ENCODE results near the gene MAST4. TPM values are rescaled to one million over a fixed set of nuclear protein-coding genes. Genes with fewer than 3 reads are reported as not detected.

The MAST4 gene
- total RNA-seq, 1 experiment from 2014 or later = 26.5 TPM

DNA sequence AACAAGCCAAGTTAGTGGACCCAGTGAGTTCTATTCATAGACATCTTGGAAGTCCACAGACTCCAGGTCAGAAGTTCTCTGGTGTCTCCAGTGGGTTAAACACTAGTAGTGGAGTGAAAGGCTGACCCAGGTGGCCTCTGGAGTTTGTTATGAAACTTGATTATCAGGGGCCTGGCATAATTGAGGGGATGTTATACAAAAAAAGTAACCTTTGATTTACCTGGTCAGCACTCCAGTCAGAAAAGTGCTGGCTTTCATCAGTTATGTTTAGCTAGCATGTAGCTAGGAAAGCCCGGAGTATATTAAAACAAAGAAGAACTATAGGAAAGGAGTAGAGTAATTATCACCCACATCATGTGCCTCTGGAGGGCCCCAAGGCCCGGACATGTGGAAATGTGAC, 429.3 kb downstream of the MAST4 start:
- no TSS peak for BruUV-seq (replicated peaks)
- Mint-ChIP-seq H3K4me3 (ENCODE audit: unreplicated experiment) (no peak overlapping the region), H3K36me3 (ENCODE audit: insufficient read depth, unreplicated experiment) (no peaks in the 10 kb centered on the region), H3K27me3 (ENCODE audit: insufficient read depth, unreplicated experiment) (no peaks in the 10 kb centered on the region), H3K4me1 (ENCODE audit: insufficient read depth, unreplicated experiment) (peaks cover 34% of the 10 kb centered on the region), H3K27ac (ENCODE audit: low read depth, unreplicated experiment) (no peak overlapping the region), H3K9me3 (ENCODE audit: unreplicated experiment) (peaks cover 8% of the 10 kb centered on the region)
- DNase-seq (ENCODE audit: unreplicated experiment) = no peak
- intact Hi-C loops (cut with micrococcal nuclease) = no loop called here
- ChIA-PET CTCF (interaction anchor here (1.1 kb wide), 1 partner anchor 141 kb away, joined by 4 read pairs; no protein-coding TSS in a partner anchor), POLR2A (interaction anchor here (1.1 to 3.2 kb wide), 3 partner anchors 10 to 12 kb away, joined by 3 to 8 read pairs (median 4); no protein-coding TSS in a partner anchor)
- TF ChIP-seq, protein P1, sequence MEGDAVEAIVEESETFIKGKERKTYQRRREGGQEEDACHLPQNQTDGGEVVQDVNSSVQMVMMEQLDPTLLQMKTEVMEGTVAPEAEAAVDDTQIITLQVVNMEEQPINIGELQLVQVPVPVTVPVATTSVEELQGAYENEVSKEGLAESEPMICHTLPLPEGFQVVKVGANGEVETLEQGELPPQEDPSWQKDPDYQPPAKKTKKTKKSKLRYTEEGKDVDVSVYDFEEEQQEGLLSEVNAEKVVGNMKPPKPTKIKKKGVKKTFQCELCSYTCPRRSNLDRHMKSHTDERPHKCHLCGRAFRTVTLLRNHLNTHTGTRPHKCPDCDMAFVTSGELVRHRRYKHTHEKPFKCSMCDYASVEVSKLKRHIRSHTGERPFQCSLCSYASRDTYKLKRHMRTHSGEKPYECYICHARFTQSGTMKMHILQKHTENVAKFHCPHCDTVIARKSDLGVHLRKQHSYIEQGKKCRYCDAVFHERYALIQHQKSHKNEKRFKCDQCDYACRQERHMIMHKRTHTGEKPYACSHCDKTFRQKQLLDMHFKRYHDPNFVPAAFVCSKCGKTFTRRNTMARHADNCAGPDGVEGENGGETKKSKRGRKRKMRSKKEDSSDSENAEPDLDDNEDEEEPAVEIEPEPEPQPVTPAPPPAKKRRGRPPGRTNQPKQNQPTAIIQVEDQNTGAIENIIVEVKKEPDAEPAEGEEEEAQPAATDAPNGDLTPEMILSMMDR (IDR thresholded peaks at IDR 0.05; ENCODE audit: unreplicated experiment) = no peak

DNA sequence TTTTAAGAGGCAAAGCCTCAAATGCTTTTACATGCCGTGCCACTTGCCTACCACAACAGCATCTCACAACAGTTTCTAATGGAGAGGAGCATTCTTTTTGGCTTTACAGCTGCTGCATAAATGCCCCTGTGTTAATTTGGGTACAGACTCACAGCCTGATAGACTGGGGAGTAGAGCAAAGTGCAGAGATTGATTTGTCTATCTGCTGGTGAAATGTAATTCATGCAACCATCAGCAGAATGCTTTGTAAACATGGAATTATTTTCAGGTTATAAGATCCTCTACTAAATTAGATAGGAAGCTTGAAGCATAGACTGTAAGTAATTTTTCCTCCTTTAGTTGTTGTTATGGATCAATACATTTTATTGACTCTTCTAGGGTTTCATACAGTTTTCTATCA, 430.1 kb downstream of the MAST4 start:
- CTCF ChIA-PET = interaction anchor here (1.1 to 1.8 kb wide), 2 partner anchors 11 to 140 kb away, joined by 3 to 4 read pairs; no protein-coding TSS in a partner anchor
- POLR2A ChIA-PET = interaction anchor here (0.7 to 3.2 kb wide), 3 partner anchors 10 to 135 kb away, joined by 4 to 8 read pairs (median 5); no protein-coding TSS in a partner anchor
- no peak overlapping the region for H3K4me3 Mint-ChIP-seq (ENCODE audit: unreplicated experiment)
- no peak overlapping the region for H3K27ac Mint-ChIP-seq (ENCODE audit: low read depth, unreplicated experiment)
- BruUV-seq (replicated peaks) = no TSS peak
- intact Hi-C loops (cut with micrococcal nuclease) = no loop called here
- TF ChIP-seq, protein P1 (IDR thresholded peaks at IDR 0.05; ENCODE audit: unreplicated experiment) = no peak
- no peaks in the 10 kb centered on the region for H3K27me3 Mint-ChIP-seq (ENCODE audit: insufficient read depth, unreplicated experiment)
- H3K4me1 Mint-ChIP-seq (ENCODE audit: insufficient read depth, unreplicated experiment) = peaks cover 42% of the 10 kb centered on the region
- peaks cover 8% of the 10 kb centered on the region for H3K9me3 Mint-ChIP-seq (ENCODE audit: unreplicated experiment)
- H3K36me3 Mint-ChIP-seq (ENCODE audit: insufficient read depth, unreplicated experiment) = no peaks in the 10 kb centered on the region
- DNase-seq (ENCODE audit: unreplicated experiment) = no peak

DNA sequence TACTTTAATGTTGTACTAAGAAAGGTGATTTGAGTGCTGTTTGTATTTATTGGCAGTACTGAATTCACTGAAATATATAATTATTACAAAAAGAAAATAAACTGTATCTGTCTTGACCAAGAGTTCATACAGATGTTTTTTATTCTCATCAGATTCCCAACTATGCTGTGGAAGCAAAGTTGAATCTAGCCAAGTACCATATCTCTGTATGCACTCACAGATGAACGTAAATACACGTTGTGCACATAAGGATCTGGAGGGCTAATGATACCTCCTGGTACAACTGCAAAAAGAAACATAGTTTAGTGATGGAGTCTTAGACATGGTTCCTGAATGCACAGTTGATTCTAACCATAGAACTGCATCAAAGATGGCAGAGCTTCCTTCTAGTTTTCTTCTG, 431.0 kb downstream of the MAST4 start:
- Mint-ChIP-seq H3K27ac (ENCODE audit: low read depth, unreplicated experiment) (no peak overlapping the region), H3K27me3 (ENCODE audit: insufficient read depth, unreplicated experiment) (no peaks in the 10 kb centered on the region), H3K4me1 (ENCODE audit: insufficient read depth, unreplicated experiment) (peaks cover 38% of the 10 kb centered on the region), H3K4me3 (ENCODE audit: unreplicated experiment) (no peak overlapping the region), H3K9me3 (ENCODE audit: unreplicated experiment) (peaks cover 8% of the 10 kb centered on the region), H3K36me3 (ENCODE audit: insufficient read depth, unreplicated experiment) (no peaks in the 10 kb centered on the region)
- POLR2A ChIA-PET = interaction anchor here (0.6 to 3.2 kb wide), 4 partner anchors 10 to 23 kb away, joined by 3 to 15 read pairs (median 7); no protein-coding TSS in a partner anchor
- TF ChIP-seq, protein P1 (IDR thresholded peaks at IDR 0.05; ENCODE audit: unreplicated experiment) = no peak
- CTCF ChIA-PET = interaction anchor here (1.8 kb wide), 1 partner anchor 10 kb away, joined by 3 read pairs; no protein-coding TSS in a partner anchor
- no TSS peak for BruUV-seq (replicated peaks)
- intact Hi-C loops (cut with micrococcal nuclease) = no loop called here
- DNase-seq (ENCODE audit: unreplicated experiment) = no peak

DNA sequence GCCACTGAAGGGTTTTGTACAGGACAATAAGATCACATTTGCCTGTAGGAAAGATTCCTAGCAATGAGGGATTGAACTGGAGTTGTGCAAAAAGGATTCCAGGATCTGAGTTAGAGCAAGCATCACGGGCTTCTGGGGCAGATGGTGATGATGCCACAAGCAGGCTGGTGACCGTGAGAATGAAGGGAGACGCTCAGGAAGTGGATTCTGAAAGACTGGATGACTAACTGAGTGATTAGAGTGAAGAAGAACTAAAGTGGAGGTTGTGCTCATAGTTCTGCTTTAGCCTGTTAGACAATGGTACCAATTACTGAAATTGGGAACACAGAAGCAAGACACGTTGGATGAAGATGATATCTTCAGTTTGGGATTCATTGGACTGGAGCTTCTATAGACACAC, 432.2 kb downstream of the MAST4 start:
- ChIA-PET CTCF (no interaction called here), POLR2A (interaction anchor here (0.6 to 3.2 kb wide), 5 partner anchors 9 to 95 kb away, joined by 3 to 15 read pairs (median 6); no protein-coding TSS in a partner anchor)
- H3K9me3 Mint-ChIP-seq (ENCODE audit: unreplicated experiment) = peaks cover 8% of the 10 kb centered on the region
- no peak overlapping the region for H3K4me3 Mint-ChIP-seq (ENCODE audit: unreplicated experiment)
- H3K27ac Mint-ChIP-seq (ENCODE audit: low read depth, unreplicated experiment) = no peak overlapping the region
- no peaks in the 10 kb centered on the region for H3K36me3 Mint-ChIP-seq (ENCODE audit: insufficient read depth, unreplicated experiment)
- peaks cover 35% of the 10 kb centered on the region for H3K4me1 Mint-ChIP-seq (ENCODE audit: insufficient read depth, unreplicated experiment)
- intact Hi-C loops (cut with micrococcal nuclease) = no loop called here
- BruUV-seq (replicated peaks) = no TSS peak
- DNase-seq (ENCODE audit: unreplicated experiment) = no peak
- TF ChIP-seq, protein P1 (IDR thresholded peaks at IDR 0.05; ENCODE audit: unreplicated experiment) = no peak
- no peaks in the 10 kb centered on the region for H3K27me3 Mint-ChIP-seq (ENCODE audit: insufficient read depth, unreplicated experiment)
